Vagina (tissue), 2 donors: ENCODE measurements around the gene MED12L.

Experiments
- POLR2A ChIP-seq, 2 donors: fragments of 450-650 bp; IDR thresholded peaks; one replicate each; pipeline ENCODE4 v1.6.1; 2017; ENCODE audit warnings: antibody characterized with exemption in 2 of 2, mild to moderate bottlenecking in 2 of 2, moderate library complexity in 2 of 2
- TF ChIP-seq, protein P1 (sequence below), 3 experiments: fragments of 450-650 bp in 2 of 3; fragments of 200-600 bp in 1 of 3; sonication (generic) in 1 of 3; IDR thresholded peaks; one replicate each; pipeline ENCODE4 v1.5.1; 2017 to 2019; ENCODE audit warnings: antibody characterized with exemption in 3 of 3, mild to moderate bottlenecking in 2 of 3, moderate library complexity in 2 of 3

DNA sequence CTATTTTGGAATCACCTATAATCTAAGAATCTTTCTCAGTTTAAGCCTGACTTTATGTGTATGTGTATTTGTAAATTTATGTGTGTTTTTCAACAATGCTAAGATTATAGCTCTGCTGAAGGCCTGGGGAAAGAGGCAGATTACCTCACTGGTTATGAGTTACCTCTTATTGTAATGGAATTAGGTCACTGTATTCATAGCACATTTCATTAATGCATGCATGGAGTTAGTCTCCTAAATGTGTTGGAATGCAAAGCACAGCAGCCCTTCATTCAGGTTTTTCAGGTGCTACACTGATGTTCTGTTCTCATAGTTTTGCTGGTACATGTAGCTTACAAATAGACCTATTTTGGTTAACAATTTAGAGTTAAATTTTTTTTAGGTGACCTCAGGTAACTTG is 221.7 kb downstream of the MED12L start:
- TF ChIP-seq, protein P1, sequence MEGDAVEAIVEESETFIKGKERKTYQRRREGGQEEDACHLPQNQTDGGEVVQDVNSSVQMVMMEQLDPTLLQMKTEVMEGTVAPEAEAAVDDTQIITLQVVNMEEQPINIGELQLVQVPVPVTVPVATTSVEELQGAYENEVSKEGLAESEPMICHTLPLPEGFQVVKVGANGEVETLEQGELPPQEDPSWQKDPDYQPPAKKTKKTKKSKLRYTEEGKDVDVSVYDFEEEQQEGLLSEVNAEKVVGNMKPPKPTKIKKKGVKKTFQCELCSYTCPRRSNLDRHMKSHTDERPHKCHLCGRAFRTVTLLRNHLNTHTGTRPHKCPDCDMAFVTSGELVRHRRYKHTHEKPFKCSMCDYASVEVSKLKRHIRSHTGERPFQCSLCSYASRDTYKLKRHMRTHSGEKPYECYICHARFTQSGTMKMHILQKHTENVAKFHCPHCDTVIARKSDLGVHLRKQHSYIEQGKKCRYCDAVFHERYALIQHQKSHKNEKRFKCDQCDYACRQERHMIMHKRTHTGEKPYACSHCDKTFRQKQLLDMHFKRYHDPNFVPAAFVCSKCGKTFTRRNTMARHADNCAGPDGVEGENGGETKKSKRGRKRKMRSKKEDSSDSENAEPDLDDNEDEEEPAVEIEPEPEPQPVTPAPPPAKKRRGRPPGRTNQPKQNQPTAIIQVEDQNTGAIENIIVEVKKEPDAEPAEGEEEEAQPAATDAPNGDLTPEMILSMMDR (IDR thresholded peaks at IDR 0.05): no peak
- no peak for TF ChIP-seq POLR2A (IDR thresholded peaks at IDR 0.05)
